HEK293T (cell line): ENCODE measurements around the gene GRID2.

ENCODE experiments used
- ARNT ChIP-seq: fragments of 450-650 bp; IDR thresholded peaks from 2 replicates; pipeline ENCODE4 v1.6.1; 2017; ENCODE audit warnings: mild to moderate bottlenecking
- BHLHE40 ChIP-seq: fragments of 450-650 bp; IDR thresholded peaks from 2 replicates; pipeline ENCODE4 v1.6.1; 2016; ENCODE audit warnings: mild to moderate bottlenecking, moderate library complexity, borderline replicate concordance
- LEF1 ChIP-seq: fragments of 450-650 bp; IDR thresholded peaks from 2 replicates; pipeline ENCODE4 v1.6.1; 2017; ENCODE audit warnings: mild to moderate bottlenecking, borderline replicate concordance

DNA sequence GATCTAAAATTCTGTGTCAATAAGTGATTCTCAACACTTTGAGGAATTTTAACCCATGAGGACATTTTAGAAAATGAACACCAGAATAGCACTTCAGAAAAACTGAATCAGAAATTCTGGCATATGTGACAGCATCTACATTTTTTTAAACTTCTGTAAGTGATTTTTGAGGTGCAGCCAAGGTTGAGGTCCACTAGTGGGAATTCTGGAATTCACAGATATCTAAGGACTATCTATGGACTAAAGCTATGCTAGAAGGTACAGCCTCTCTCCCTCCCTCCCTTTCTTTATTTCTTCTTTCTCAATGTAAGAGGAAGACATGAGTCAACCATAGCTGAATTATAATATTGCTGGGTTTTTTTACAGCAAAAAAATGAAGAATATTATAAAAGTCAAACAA lies 1016.6 kb downstream of the GRID2 start:
- TF ChIP-seq LEF1 (no peak), ARNT (no peak), BHLHE40 (no peak)
